Keratinocyte (primary cell): Measurements from ENCODE around the gene SPON1. TPM values are rescaled to one million over a fixed set of nuclear protein-coding genes. Genes with fewer than 3 reads are reported as not detected.

Experiments
- DNase-seq: peaks from one replicate; pipeline ENCODE4 v3.0.0-alpha.2; 2011; ENCODE audit warnings: low read depth, missing footprints, low spot score
- FAIRE-seq: peaks from 2 replicates; lab custom pipeline; 2011; peaks lifted over from hg19 to GRCh38; lab: Jason Lieb, UNC
- H2AFZ ChIP-seq: 2 replicates; pipeline ENCODE4 v1.6.0; 2012; ENCODE audit warnings: low read length, control low read depth, inconsistent platforms; ENCODE audit not compliant: control insufficient read depth
- H3K27ac ChIP-seq: 2 replicates; pipeline ENCODE4 v1.5.1; 2011; ENCODE audit warnings: low read length; ENCODE audit not compliant: control insufficient read depth, insufficient read depth
- H3K27me3 ChIP-seq: 3 replicates; pipeline ENCODE4 v1.6.0; 2011; ENCODE audit warnings: low read length; ENCODE audit not compliant: control insufficient read depth, insufficient read depth; ENCODE audit errors: extremely low read depth
- H3K36me3 ChIP-seq, 2 experiments: 2 replicates in 1 of 2; 3 replicates in 1 of 2; pipeline ENCODE4 v1.5.1; 2011; ENCODE audit warnings: low read length in 2 of 2, mild to moderate bottlenecking in 1 of 2; ENCODE audit not compliant: control insufficient read depth in 2 of 2, insufficient read depth in 2 of 2; ENCODE audit errors: extremely low read depth in 1 of 2
- H3K4me1 ChIP-seq: 3 replicates; pipeline ENCODE4 v1.5.1; 2011; ENCODE audit warnings: low read length; ENCODE audit not compliant: control insufficient read depth, insufficient read depth; ENCODE audit errors: extremely low read depth
- H3K4me2 ChIP-seq: 3 replicates; pipeline ENCODE4 v1.6.0; 2011; ENCODE audit warnings: low read depth, low read length; ENCODE audit not compliant: control insufficient read depth, insufficient read depth; ENCODE audit errors: extremely low read depth
- H3K4me3 ChIP-seq, 3 experiments: fragments of 200-600 bp in 1 of 3; sonication (generic) in 1 of 3; 2 replicates in 2 of 3; 3 replicates in 1 of 3; pipeline ENCODE4 v1.5.1; 2011 to 2016; ENCODE audit warnings: low read length in 3 of 3, mild to moderate bottlenecking in 3 of 3, control low read depth in 2 of 3, inconsistent platforms in 1 of 3, low read depth in 1 of 3, mixed read lengths in 1 of 3, mixed run types in 1 of 3, moderate library complexity in 1 of 3; ENCODE audit not compliant: control insufficient read depth in 2 of 3, insufficient read depth in 2 of 3; ENCODE audit errors: extremely low read depth in 1 of 3
- H3K79me2 ChIP-seq: 2 replicates; pipeline ENCODE4 v1.6.0; 2012; ENCODE audit warnings: low read length; ENCODE audit not compliant: control insufficient read depth, insufficient read depth
- H3K9ac ChIP-seq: 3 replicates; pipeline ENCODE4 v1.6.0; 2011; ENCODE audit warnings: low read length; ENCODE audit not compliant: control insufficient read depth, insufficient read depth; ENCODE audit errors: extremely low read depth
- H3K9me1 ChIP-seq: 3 replicates; pipeline ENCODE4 v1.6.0; 2011; ENCODE audit warnings: low read length; ENCODE audit not compliant: control insufficient read depth, insufficient read depth; ENCODE audit errors: extremely low read depth
- H3K9me3 ChIP-seq: 2 replicates; pipeline ENCODE4 v1.5.1; 2012; ENCODE audit warnings: low read depth, low read length; ENCODE audit not compliant: control insufficient read depth
- H4K20me1 ChIP-seq: 3 replicates; pipeline ENCODE4 v1.6.0; 2011; ENCODE audit warnings: low read length; ENCODE audit not compliant: control insufficient read depth, insufficient read depth; ENCODE audit errors: extremely low read depth
- CTCF ChIP-seq, 3 experiments: IDR thresholded peaks in 1 of 3; conservative IDR thresholded peaks in 1 of 3; optimal IDR thresholded peaks in 1 of 3; 2 replicates in 2 of 3; 3 replicates in 1 of 3; pipeline versions ENCODE3 to v1.5.1; 2011; ENCODE audit warnings: low read length in 3 of 3, mild to moderate bottlenecking in 3 of 3, moderate library complexity in 2 of 3, control low read depth in 1 of 3, inconsistent platforms in 1 of 3; ENCODE audit not compliant: insufficient read depth in 2 of 3; ENCODE audit errors: extremely low read depth in 1 of 3
- EZH2 ChIP-seq: IDR thresholded peaks from one replicate; pipeline ENCODE4 v1.6.1; 2012; ENCODE audit warnings: inconsistent platforms, mild to moderate bottlenecking, low read length, moderate library complexity
- dilution Hi-C: fragments of 300-500 bp; cut with MboI; formaldehyde crosslinking; loops from one replicate; pipeline ENCODE4 v1.7.0; 2020; ENCODE audit warnings: low sequenced_read_pairs; ENCODE audit not compliant: extremely low pct_ligation_motif_present
- polyA plus RNA-seq, 5 experiments: library from polyadenylated mRNA; depleted of rRNA in 3 of 5; stranded (reverse) in 3 of 5; stranded (forward) in 1 of 5; unstranded in 1 of 5; fragments of >200 nt; gene quantifications; 1 replicate in 1 of 5; 2 replicates in 3 of 5; 3 replicates in 1 of 5; pipeline versions ENCODE4 v1.2.1 to v1.2.3, GENCODE V29; 2011 to 2012; ENCODE audit warnings: missing spikeins in 2 of 5, low read depth in 1 of 5, low replicate concordance in 1 of 5

SPON1 gene
- polyA plus RNA-seq, 1 donor (not counting 4 experiments of a cell fraction or from before 2014, with no cell fraction given): not detected

- Histone ChIP-seq H3K79me2 (peaks cover 90% of the 10 kb centered on the region), H3K4me2 (no peak overlapping the region), H3K4me1 (peaks cover 27% of the 10 kb centered on the region), H3K4me3 (no peak overlapping the region), H3K9ac (no peak overlapping the region), H3K27ac (no peak overlapping the region), H3K9me1 (peaks cover 3% of the 10 kb centered on the region), H3K9me3 (no peaks in the 10 kb centered on the region), H2AFZ (no peak overlapping the region), H3K36me3 (no peaks in the 10 kb centered on the region), H3K27me3 (no peaks in the 10 kb centered on the region), H4K20me1 (peaks cover 11% of the 10 kb centered on the region)
- dilution Hi-C loops: no loop called here
- DNase-seq (no peak), FAIRE-seq (no peak)
- TF ChIP-seq EZH2 (no peak), CTCF (optimal IDR thresholded peaks at IDR 0.05 in 1 of 3, IDR thresholded peaks at IDR 0.05 in 1 of 3, conservative IDR thresholded peaks at IDR 0.05 in 1 of 3; ENCODE audit: extremely low read depth in 1 of 3, insufficient read depth in 2 of 3, low read length in 3 of 3) (no peak)
Measured at GRCh38 chr11:14312736-14313438, 350.4 kb downstream of the SPON1 start.

- peaks cover 3% of the 10 kb centered on the region for H3K9me1 ChIP-seq
- no peak for DNase-seq
- peaks cover 16% of the 10 kb centered on the region for H4K20me1 ChIP-seq
- H3K4me3 ChIP-seq: no peak overlapping the region
- no peak for FAIRE-seq
- no peak overlapping the region for H3K9ac ChIP-seq
- no peak overlapping the region for H2AFZ ChIP-seq
- no peak overlapping the region for H3K4me2 ChIP-seq
- TF ChIP-seq EZH2: no peak
- no peak for TF ChIP-seq CTCF (optimal IDR thresholded peaks at IDR 0.05 in 1 of 3, IDR thresholded peaks at IDR 0.05 in 1 of 3, conservative IDR thresholded peaks at IDR 0.05 in 1 of 3; ENCODE audit: extremely low read depth in 1 of 3, insufficient read depth in 2 of 3, low read length in 3 of 3)
- no peaks in the 10 kb centered on the region for H3K36me3 ChIP-seq
- no peaks in the 10 kb centered on the region for H3K27me3 ChIP-seq
- no peak overlapping the region for H3K27ac ChIP-seq
- peaks cover 37% of the 10 kb centered on the region for H3K4me1 ChIP-seq
- no peaks in the 10 kb centered on the region for H3K9me3 ChIP-seq
- peaks cover 90% of the 10 kb centered on the region for H3K79me2 ChIP-seq
- dilution Hi-C loops: no loop called here
Measured at GRCh38 chr11:14314127-14314526, 351.6 kb downstream of the SPON1 start.
